GM21360 (cell line): ENCODE measurements around the gene ABHD8.

Source experiments
- ATAC-seq: cut with Tn5 transposase; IDR thresholded peaks from one replicate; pipeline ENCODE4 v1.9.1; 2021; ENCODE audit warnings: mild to moderate bottlenecking, moderate library complexity; ENCODE audit not compliant: unreplicated experiment

The ABHD8 gene

GRCh38 chr19:17323300-17323963, 20.2 kb upstream of the ABHD8 start:
- ATAC-seq = no peak

- ATAC-seq = no peak
These were observed 19.6 kb upstream of the ABHD8 start for GRCh38 chr19:17322854-17323253.

- ATAC-seq = no peak
These were observed 18.6 kb upstream of the ABHD8 start for GRCh38 chr19:17321655-17322489.

GRCh38 chr19:17320435-17320834, 17.2 kb upstream of the ABHD8 start:
- no peak for ATAC-seq

GRCh38 chr19:17319473-17320238, 16.4 kb upstream of the ABHD8 start:
- no peak for ATAC-seq

- no peak for ATAC-seq
These were observed 15.7 kb upstream of the ABHD8 start for GRCh38 chr19:17318966-17319365.

GRCh38 chr19:17314007-17314593, 10.9 kb upstream of the ABHD8 start:
- ATAC-seq = no peak

GRCh38 chr19:17312189-17313113, 9.2 kb upstream of the ABHD8 start:
- no peak for ATAC-seq

- no peak for ATAC-seq
These were observed 8.4 kb upstream of the ABHD8 start for GRCh38 chr19:17311455-17312188.

- ATAC-seq = no peak
These were observed 6.8 kb upstream of the ABHD8 start for GRCh38 chr19:17309965-17310461.

GRCh38 chr19:17309198-17309964, 6.2 kb upstream of the ABHD8 start, which contains the start of gene DDA1:
Gene DDA1, plus strand, starts transcription at chr19:17309563. Its CDS starts 92 bp downstream, at chr19:17309655.
- peak; percentile 56 for ATAC-seq

- no peak for ATAC-seq
These were observed 4.7 kb upstream of the ABHD8 start for GRCh38 chr19:17307876-17308377.

- ATAC-seq = no peak
These were observed 3.1 kb upstream of the ABHD8 start for GRCh38 chr19:17306285-17306714.

GRCh38 chr19:17305517-17306284, 2.5 kb upstream of the ABHD8 start, which contains the start of gene MRPL34:
Gene MRPL34, plus strand, starts transcription at chr19:17305872. Its CDS starts 21 bp downstream, at chr19:17305893.
- ATAC-seq = peak; percentile 65

GRCh38 chr19:17305216-17305516, 1.9 kb upstream of the ABHD8 start:
- ATAC-seq = no peak

- ATAC-seq = no peak
These were observed 1.4 kb upstream of the ABHD8 start for GRCh38 chr19:17304386-17305215.

GRCh38 chr19:17303940-17304267, 679 bp upstream of the ABHD8 start:
- ATAC-seq = no peak
